Uterus (tissue), 4 donors: ENCODE measurements around the gene SAMD14. TPM values are rescaled to one million over a fixed set of nuclear protein-coding genes. Genes with fewer than 3 reads are reported as not detected.

Experiments used
- DNase-seq, 2 donors: peaks; one replicate each; pipeline ENCODE4 v3.0.0-alpha.2; 2019 to 2020
- H3K27ac ChIP-seq, 2 donors: fragments of 200-600 bp; sonication (generic); 1 replicate in 1 of 2; 2 replicates in 1 of 2; pipeline ENCODE4 v1.5.1; 2016 to 2018
- H3K27me3 ChIP-seq, 2 donors: fragments of 200-600 bp; sonication (generic); one replicate each; pipeline ENCODE4 v1.5.1; 2018 to 2019; ENCODE audit warnings: control low read depth in 1 of 2
- H3K36me3 ChIP-seq, 2 donors: fragments of 200-600 bp; sonication (generic); one replicate each; pipeline ENCODE4 v1.5.1; 2019; ENCODE audit warnings: control low read depth in 1 of 2
- H3K4me1 ChIP-seq, 2 donors: fragments of 200-600 bp; sonication (generic); one replicate each; pipeline ENCODE4 v1.5.1; 2018 to 2019; ENCODE audit warnings: control low read depth in 1 of 2
- H3K4me3 ChIP-seq, 2 donors: fragments of 200-600 bp; sonication (generic); 1 replicate in 1 of 2; 2 replicates in 1 of 2; pipeline ENCODE4 v1.5.1; 2018 to 2019; ENCODE audit warnings: mild to moderate bottlenecking in 1 of 2
- H3K9me3 ChIP-seq, 2 donors: fragments of 200-600 bp; sonication (generic); one replicate each; pipeline ENCODE4 v1.5.1; 2019; ENCODE audit warnings: control low read depth in 1 of 2
- CTCF ChIP-seq, 4 experiments: fragments of 200-600 bp in 2 of 4; fragments of 450-650 bp in 2 of 4; sonication (generic) in 2 of 4; IDR thresholded peaks; one replicate each; pipeline ENCODE4 v1.5.1; 2016 to 2019; ENCODE audit warnings: antibody characterized with exemption in 4 of 4, mild to moderate bottlenecking in 2 of 4, moderate library complexity in 1 of 4
- POLR2A ChIP-seq, 2 donors: fragments of 450-650 bp; IDR thresholded peaks; one replicate each; pipeline ENCODE4 v1.6.1; 2016; ENCODE audit warnings: antibody characterized with exemption in 2 of 2, mild to moderate bottlenecking in 1 of 2, moderate library complexity in 1 of 2
- intact Hi-C: fragments of 100-400 bp; cut with DNase I; formaldehyde crosslinking; loops from one replicate; pipeline ENCODE4 v1.15.1; 2023; ENCODE audit warnings: low total_unique reads
- total RNA-seq, 4 donors: library from RNA; depleted of rRNA in 3 of 4; stranded (reverse); fragments of >200 nt in 3 of 4; gene quantifications; one replicate each; pipeline versions ENCODE4 v1.1.0 to v1.2.4, GENCODE V29; 2014 to 2023
- donor health status: DM: yes; HTN: yes; CAD: no.

The SAMD14 gene
- total RNA-seq, 4 donors from 2014 or later = 2.3 to 11.3 (median 6.2) TPM; not detected in 1

- TF ChIP-seq CTCF (IDR thresholded peaks at IDR 0.05) = no peak
- TF ChIP-seq POLR2A (IDR thresholded peaks at IDR 0.05) = no peak
- Histone ChIP-seq H3K27me3 (no peaks in the 10 kb centered on the region), H3K9me3 (no peaks in the 10 kb centered on the region), H3K36me3 (no peaks in the 10 kb centered on the region), H3K4me3 (no peak overlapping the region), H3K4me1 (peaks cover 5 to 13% of the 10 kb centered on the region in 2 donors), H3K27ac (no peak overlapping the region)
- intact Hi-C loops = no loop called here
- DNase-seq = no peak
Measured at GRCh38 chr17:50107790-50108414, 22.1 kb downstream of the SAMD14 start.

- H3K27me3 ChIP-seq = no peaks in the 10 kb centered on the region
- DNase-seq = no peak
- no peak overlapping the region for H3K4me3 ChIP-seq
- TF ChIP-seq POLR2A (IDR thresholded peaks at IDR 0.05) = no peak
- TF ChIP-seq CTCF (IDR thresholded peaks at IDR 0.05) = no peak
- H3K9me3 ChIP-seq = no peaks in the 10 kb centered on the region
- no peaks in the 10 kb centered on the region for H3K36me3 ChIP-seq
- intact Hi-C loops = no loop called here
- H3K4me1 ChIP-seq = peaks cover 5 to 18% of the 10 kb centered on the region in 2 donors
- no peak overlapping the region for H3K27ac ChIP-seq
Measured at GRCh38 chr17:50106393-50107131, 23.4 kb downstream of the SAMD14 start.

GRCh38 chr17:50105811-50106210 is 24.1 kb downstream of the SAMD14 start:
- Histone ChIP-seq H3K27me3 (no peaks in the 10 kb centered on the region), H3K4me1 (peaks cover 5 to 19% of the 10 kb centered on the region in 2 donors), H3K27ac (no peak overlapping the region), H3K9me3 (no peaks in the 10 kb centered on the region), H3K36me3 (no peaks in the 10 kb centered on the region), H3K4me3 (no peak overlapping the region)
- DNase-seq = no peak
- intact Hi-C loops = no loop called here
- no peak for TF ChIP-seq CTCF (IDR thresholded peaks at IDR 0.05)
- TF ChIP-seq POLR2A (IDR thresholded peaks at IDR 0.05) = no peak

- Histone ChIP-seq H3K27ac (peak overlapping the region in 1 of 2 donors; percentile 84), H3K36me3 (no peaks in the 10 kb centered on the region), H3K27me3 (no peaks in the 10 kb centered on the region), H3K4me3 (no peak overlapping the region), H3K9me3 (no peaks in the 10 kb centered on the region), H3K4me1 (peaks cover 5 to 19% of the 10 kb centered on the region in 2 donors)
- DNase-seq = no peak
- TF ChIP-seq POLR2A (IDR thresholded peaks at IDR 0.05) = no peak
- TF ChIP-seq CTCF (IDR thresholded peaks at IDR 0.05) = no peak
- intact Hi-C loops = no loop called here
Measured at GRCh38 chr17:50103941-50104340, 26.0 kb downstream of the SAMD14 start.

GRCh38 chr17:50103252-50103651 is 26.7 kb downstream of the SAMD14 start:
- DNase-seq = no peak
- intact Hi-C loops = no loop called here
- Histone ChIP-seq H3K36me3 (no peaks in the 10 kb centered on the region), H3K27me3 (no peaks in the 10 kb centered on the region), H3K4me3 (no peak overlapping the region), H3K4me1 (peaks cover 5 to 19% of the 10 kb centered on the region in 2 donors), H3K27ac (peak overlapping the region; percentile 83 to 84), H3K9me3 (no peaks in the 10 kb centered on the region)
- no peak for TF ChIP-seq POLR2A (IDR thresholded peaks at IDR 0.05)
- no peak for TF ChIP-seq CTCF (IDR thresholded peaks at IDR 0.05)
